ENCODE measurements around the gene VTCN1. TPM values are rescaled to one million over a fixed set of nuclear protein-coding genes. Genes with fewer than 3 reads are reported as not detected.
A peak's percentile ranks its signal among the peaks of the same experiment; 100 is the strongest.

The VTCN1 gene
- total and polyA plus RNA-seq, 2 of the 13 experiments (the other 11 are each of a cell fraction or from before 2014, with no cell fraction given): not detected

- TF ChIP-seq MAZ (IDR thresholded peaks at IDR 0.05; ENCODE audit: borderline replicate concordance, low read depth, low read length): no peak; the same call in 1 of the 2 replicates
- TF ChIP-seq MAZ (CRISPR knock-in tag; IDR thresholded peaks at IDR 0.05; ENCODE audit: low read depth): peak; percentile 54; the same call in 1 of the 2 replicates
- TF ChIP-seq MYNN (CRISPR knock-in tag; IDR thresholded peaks at IDR 0.05; ENCODE audit: low read depth): no peak
- no peak; the same call in 1 of the 2 replicates for TF ChIP-seq ZNF138 (CRISPR knock-in tag; IDR thresholded peaks at IDR 0.05; ENCODE audit: low read depth)
- no peak for TF ChIP-seq HOXD1 (CRISPR knock-in tag; IDR thresholded peaks at IDR 0.05)
- no peak for TF ChIP-seq ZNF180 (CRISPR knock-in tag; IDR thresholded peaks at IDR 0.05; ENCODE audit: borderline replicate concordance, low read depth)
- no peak for TF ChIP-seq BRCA1 (CRISPR knock-in tag; IDR thresholded peaks at IDR 0.05)
- no peak for TF ChIP-seq ZNF737 (CRISPR knock-in tag; IDR thresholded peaks at IDR 0.05; ENCODE audit: borderline replicate concordance)
- no peak for TF ChIP-seq SMARCE1 (IDR thresholded peaks at IDR 0.05; ENCODE audit: borderline replicate concordance)
- TF ChIP-seq FOXK2 (IDR thresholded peaks at IDR 0.05): no peak
- TF ChIP-seq NKX3-1 (CRISPR knock-in tag; IDR thresholded peaks at IDR 0.05): no peak
- TF ChIP-seq SIX1 (CRISPR knock-in tag; IDR thresholded peaks at IDR 0.05; ENCODE audit: borderline replicate concordance): no peak
- no peak for TF ChIP-seq MATR3 (CRISPR knock-in tag; IDR thresholded peaks at IDR 0.05)
- no peak for TF ChIP-seq HMG20B (CRISPR knock-in tag; conservative IDR thresholded peaks at IDR 0.05)
- no peak for TF ChIP-seq NFKBIZ (CRISPR knock-in tag; IDR thresholded peaks at IDR 0.05)
- peak; percentile 23; the same call in 1 of the 2 replicates for TF ChIP-seq MTA1 (CRISPR knock-in tag; IDR thresholded peaks at IDR 0.05; ENCODE audit: borderline replicate concordance)
- no peak for TF ChIP-seq AKNA (CRISPR knock-in tag; IDR thresholded peaks at IDR 0.05; ENCODE audit: borderline replicate concordance)
- peak; percentile 73; the same call in 1 of the 2 replicates for TF ChIP-seq DNMT1 (CRISPR knock-in tag; IDR thresholded peaks at IDR 0.05)
- no peak; the same call in 1 of the 2 replicates for TF ChIP-seq BRD4 (CRISPR knock-in tag; IDR thresholded peaks at IDR 0.05)
- TF ChIP-seq POGZ (CRISPR knock-in tag; IDR thresholded peaks at IDR 0.05): no peak; the same call in 1 of the 2 replicates
- no peak for TF ChIP-seq EEA1 (CRISPR knock-in tag; IDR thresholded peaks at IDR 0.05; ENCODE audit: borderline replicate concordance)
- TF ChIP-seq CCDC6 (CRISPR knock-in tag; IDR thresholded peaks at IDR 0.05): no peak
- TF ChIP-seq ZNF513 (CRISPR knock-in tag; conservative IDR thresholded peaks at IDR 0.05): no peak
- TF ChIP-seq TFAP4 (IDR thresholded peaks at IDR 0.05; ENCODE audit: borderline replicate concordance, low read depth): no peak
- TF ChIP-seq PHF21A (CRISPR knock-in tag; IDR thresholded peaks at IDR 0.05): 0 out of 2 replicates have a peak, but pooled peaks have one; percentile 64
Measured at GRCh38 chr1:117121589-117122329, 89.0 kb downstream of the VTCN1 start, which contains the start of gene TRIM45 (continued).

Data from HepG2 (cell line).